Measurements from ENCODE around the gene ANP32E. TPM values are rescaled to one million over a fixed set of nuclear protein-coding genes. Genes with fewer than 3 reads are reported as not detected.

The ANP32E gene
- total RNA-seq (2014; rRNA removed; shearing (Covaris generic)), result 69.0 and 73.9 TPM in 2 replicates
- 57.5 and 75.7 TPM in 2 replicates for polyA plus RNA-seq (2014; cell fraction: nucleus; rRNA removed)

DNA sequence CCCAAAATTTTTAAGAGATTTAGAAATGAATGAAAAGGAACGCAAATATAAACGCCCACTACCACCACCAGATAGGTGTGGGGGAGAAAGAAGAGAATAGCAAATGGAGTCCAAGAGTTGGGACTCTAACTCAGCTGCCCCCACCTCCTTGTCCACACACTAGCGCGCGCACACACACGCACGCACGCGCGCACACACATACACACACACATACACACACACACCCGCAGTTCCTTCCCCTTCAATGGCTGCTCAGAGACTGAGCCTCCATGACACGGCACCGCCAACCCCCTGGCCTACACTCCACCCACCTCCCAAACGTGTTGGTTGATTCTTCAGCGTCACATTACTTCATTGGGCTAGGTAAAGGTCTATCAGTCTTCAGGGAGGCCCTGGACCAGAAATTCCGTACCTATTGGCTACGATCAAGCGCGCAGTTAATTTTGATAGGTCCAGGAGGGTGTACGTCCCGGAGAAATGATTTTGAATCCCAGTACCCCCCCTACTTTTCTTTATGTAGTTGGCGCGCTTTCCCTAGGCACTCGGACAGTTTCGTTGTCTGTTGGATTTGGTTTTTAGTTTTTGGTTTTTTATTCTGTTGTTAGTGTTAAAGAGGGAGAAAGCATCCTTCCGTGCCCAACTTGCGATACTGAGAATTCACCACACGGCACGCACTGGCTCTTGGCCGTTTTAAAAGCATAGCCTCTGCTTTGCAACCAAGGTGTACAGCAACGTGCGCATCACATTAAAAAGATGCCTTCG, at the start of gene ANP32E:
Gene ANP32E (minus strand): TSS at position 261 of the 762 bp plus-strand sequence. CDS start 326 bp downstream, outside the sequence.
- peak; percentile 100 for DNase-seq (ENCODE audit: extremely low read depth, low read depth)

DNA sequence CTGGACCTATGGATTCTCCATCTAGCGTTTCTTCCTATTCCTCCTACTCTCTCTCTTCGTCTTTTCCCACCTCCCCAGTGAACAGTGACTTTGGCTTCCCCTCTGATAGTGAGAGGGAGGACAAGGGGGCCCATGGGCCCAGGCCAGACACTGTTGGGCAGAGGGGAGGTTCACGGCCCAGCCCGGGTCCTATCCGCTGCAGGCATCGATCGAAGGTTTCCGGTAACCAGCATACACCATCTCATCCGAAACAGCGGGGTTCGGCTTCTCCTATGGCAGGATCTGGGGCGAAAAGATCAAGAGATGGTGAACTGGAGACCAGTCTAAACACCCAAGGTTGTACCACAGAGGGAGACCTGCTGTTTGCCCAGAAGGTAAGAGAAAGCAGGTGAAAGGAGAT, 47.3 kb upstream of the ANP32E start:
- DNase-seq (ENCODE audit: extremely low read depth, low read depth), result no peak

DNA sequence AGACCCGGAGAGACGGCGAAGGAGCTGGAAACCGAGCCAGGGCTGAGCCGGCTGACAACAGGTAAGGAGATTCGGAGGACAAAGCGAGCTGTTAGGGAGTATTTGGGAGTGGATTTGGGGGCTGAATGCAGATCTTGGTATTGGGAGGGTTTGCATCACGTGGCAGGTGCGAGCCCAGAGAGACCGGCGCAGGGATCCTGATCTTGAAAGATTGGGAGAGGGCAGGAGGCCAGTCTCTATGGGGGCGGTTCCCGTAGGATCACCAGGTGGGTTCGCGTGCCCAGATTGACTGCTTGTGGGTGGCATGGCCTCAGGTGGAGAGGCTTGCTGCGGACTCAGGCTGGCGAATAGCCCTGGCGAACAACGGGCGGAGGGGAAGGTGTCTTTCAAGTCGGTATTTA, 46.6 kb upstream of the ANP32E start:
- DNase-seq (ENCODE audit: extremely low read depth, low read depth), result no peak

DNA sequence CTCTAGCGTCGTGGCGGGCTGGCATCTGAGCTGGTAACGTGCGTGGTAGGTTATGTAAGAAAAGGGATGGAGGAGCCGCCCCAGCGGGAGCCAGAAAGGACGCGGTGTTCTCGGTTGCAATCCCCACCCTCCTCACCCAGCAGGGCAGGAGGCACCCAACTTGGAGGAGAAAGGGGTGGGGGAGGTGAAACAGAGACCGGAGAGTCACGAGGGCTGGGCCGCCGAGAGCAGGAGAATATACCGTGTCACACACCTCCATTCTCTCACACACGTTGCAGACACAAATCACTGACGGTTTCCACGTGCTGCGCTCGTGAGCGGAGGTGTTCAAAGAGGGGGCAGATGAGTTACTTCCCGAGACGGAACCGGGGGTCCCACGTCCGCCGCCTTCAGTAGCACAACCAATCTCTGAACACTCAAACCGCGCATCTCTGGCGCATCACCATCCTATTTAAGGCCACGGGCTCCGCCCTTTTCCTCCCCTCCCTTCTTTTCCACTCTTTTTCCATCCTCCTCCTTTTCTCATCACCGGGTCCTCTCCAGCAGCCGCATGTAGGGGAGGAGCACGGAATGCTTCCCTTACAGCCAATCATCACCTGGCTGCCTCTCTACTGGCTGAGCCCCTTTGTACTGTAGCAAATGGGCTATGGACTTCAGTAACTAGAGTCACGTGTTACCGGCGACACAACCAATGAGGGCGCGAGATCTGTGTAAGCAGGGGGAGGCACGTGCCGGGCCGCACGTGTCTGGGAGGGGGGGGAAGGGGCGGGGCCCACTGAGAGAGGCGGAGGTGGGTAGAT, 46.0 kb upstream of the ANP32E start, which contains the start of gene CIART:
Gene CIART (plus strand): TSS at position 797 of the 800 bp plus-strand sequence. CDS start 714 bp downstream, outside the sequence.
- peak; percentile 82 for DNase-seq (ENCODE audit: extremely low read depth, low read depth)

DNA sequence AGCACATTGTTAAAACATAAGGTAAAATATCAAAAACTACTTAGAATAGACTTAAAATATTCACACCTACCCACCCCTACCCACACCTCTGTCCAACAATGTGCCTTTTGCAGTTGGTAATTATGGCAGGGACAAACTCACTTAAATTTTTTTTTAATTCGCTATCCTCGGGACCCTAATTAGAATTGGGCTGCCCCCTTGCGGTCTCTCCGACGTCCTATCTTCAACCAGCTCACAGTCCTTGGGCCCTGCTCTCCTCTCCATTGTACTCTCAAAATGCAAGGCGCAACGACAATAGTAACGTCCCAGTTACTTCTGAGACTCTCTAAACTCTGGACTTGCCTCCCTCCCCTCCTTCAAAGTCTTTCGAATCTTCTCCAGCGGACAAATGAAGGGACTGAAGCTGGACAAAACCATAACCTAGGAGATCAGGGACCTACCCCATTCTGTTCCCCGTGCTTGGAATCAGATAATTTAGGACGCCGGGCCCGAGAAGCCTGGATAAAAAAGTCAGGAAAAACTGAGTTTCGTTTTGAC, 45.4 kb upstream of the ANP32E start:
- peak; percentile 74 for DNase-seq (ENCODE audit: extremely low read depth, low read depth)

DNA sequence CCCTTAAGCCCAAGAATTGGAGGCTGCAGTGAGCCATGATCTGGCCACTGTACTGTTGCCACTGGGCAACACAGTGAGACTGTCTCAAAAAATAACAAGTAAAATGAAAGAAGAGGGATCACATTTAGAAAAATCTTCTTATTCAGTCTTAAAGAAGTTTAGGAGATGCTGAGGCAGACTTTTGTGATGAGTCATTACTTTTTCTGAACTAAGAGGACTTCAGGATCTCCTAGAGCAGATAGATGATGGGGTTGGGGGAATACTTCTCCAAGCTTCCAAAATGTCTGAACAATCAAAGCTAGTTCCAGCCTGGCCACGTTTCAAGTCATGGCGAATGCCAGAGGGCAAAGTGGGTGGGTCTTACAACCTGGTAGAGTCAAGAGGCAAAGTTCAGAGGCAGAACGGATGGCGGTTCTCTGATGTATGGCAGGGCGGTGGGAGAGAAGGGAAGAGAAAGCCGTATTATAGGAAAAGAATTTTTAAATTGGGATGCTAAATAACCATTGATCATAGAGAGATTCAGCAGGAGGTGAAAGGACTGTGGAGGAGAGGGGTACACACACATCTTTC, 44.3 kb upstream of the ANP32E start:
- no peak for DNase-seq (ENCODE audit: extremely low read depth, low read depth)

DNA sequence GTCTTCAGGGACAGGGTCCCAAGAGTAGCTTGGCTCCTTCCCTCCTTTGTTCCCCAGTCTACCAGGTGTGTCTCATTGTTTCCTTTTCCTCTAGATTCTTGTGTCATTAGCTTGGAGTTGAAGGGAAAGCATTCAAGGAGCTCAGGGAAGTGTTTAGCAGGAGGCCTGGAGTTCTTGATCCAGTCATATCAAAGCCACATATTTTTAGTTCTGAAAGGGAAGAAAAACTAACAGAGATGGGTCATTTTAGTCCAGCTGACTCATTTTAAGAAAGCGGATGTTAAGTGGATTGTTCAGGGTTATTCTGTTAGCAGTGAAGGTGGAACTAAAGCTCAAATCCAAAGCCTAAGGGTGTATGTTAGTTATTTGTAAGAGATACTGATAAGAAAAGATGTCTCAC, 37.4 kb upstream of the ANP32E start:
- no peak for DNase-seq (ENCODE audit: extremely low read depth, low read depth)

DNA sequence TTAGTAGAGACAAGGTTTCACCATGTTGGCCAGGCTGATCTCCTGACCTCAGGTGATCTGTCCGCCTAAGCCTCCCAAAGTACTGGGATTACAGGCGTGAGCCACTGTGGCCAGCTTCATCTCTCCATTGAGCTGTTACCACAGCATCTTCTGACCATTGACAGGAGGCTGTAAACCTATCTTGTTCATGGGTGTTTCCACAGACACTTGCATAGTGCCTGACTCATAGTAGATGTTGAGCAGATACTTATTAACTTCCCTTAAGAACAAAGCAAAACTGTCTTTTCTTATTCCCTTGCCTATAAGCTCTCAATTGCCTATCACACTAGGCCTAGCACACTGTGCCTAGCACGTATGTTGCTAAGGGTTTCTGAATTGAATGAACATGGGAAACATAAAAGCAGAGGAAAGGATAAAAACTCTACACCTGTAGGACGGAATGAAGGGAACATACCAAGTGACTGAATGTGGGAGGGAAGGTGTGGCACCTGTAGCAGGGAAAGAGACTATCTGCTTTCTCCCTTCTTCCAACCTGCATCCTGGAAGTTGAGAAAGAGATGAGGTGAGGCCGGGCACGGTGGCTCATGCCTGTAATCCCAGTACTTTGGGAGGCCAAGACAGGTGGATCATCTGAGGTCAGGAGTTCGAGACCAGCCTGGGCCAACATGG, 35.5 kb upstream of the ANP32E start:
- no peak for DNase-seq (ENCODE audit: extremely low read depth, low read depth)

DNA sequence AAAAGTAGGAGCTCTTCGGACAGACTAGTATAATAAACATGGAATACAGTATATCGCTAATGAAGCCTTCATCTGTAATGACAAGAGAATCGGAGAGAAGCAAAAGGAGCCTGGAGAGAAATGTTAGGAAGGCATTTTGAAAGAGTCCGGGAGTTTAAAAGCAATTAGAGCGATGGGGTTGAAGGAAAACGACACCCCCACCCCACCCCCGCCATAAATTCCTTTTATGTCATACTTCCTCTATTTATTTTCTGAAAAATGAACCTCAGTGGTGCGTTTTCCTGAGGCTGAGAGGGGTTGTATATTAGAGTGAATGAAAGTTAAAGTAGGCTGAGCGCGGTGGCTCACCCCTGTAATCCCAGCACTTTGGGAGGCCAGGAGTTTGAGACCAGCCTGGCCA, 33.5 kb upstream of the ANP32E start:
- DNase-seq (ENCODE audit: extremely low read depth, low read depth), result no peak

DNA sequence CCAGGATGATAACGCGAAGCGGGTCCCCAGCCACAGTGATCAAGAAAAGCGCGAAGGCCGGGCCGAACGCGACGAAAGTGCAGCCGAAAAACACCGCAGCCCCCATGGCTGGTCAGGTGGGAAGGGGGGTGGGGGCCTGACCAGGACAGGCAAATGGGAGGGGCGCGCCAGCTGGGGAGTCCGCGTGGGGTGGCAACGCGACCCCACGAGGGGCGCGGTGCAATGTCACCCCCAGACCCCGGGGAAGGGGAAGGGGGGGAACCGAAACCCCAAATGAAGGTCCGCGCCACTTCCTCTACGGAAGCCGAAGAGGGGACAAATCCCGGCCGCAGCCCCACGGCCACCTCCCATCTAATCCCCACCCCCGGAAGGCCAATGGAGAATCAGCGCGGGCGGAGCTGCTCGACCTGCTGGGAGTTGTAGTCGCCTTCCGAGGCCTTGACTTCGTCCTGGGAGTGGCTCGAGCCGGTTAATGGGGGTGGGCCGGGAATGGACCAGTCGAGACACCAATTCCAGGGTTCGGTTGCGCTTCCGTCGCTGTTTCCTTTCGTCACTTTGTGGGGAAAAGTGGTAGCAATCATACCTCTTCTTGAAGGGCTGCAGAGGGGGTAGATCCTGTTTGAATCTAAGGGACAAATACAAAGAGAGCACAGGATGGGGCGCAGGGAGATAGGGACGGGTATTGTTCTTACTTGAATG, 32.9 kb upstream of the ANP32E start, which contains the start of gene APH1A:
Gene APH1A (minus strand): TSS at position 312 of the 699 bp plus-strand sequence. CDS start 206 bp downstream, at position 106.
- DNase-seq (ENCODE audit: extremely low read depth, low read depth), result peak; percentile 96

DNA sequence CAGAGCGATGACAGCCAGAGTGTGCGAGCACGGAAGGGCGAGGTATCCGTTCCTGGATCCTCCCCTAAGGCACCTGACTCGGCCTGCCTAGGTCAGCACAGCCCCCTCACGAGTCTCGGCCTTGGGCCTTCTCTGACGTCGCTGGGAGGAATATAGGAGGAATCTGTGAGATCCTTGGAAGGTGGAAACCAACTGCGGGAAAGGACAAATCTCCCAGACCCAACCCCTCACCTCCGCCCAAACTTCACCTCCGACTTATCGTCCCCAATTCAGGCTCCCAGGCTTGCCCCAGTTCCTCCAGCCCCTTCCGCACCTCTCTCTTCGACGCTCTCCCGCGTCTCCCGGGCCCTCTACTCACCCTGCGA, 32.4 kb upstream of the ANP32E start:
- DNase-seq (ENCODE audit: extremely low read depth, low read depth), result no peak

DNA sequence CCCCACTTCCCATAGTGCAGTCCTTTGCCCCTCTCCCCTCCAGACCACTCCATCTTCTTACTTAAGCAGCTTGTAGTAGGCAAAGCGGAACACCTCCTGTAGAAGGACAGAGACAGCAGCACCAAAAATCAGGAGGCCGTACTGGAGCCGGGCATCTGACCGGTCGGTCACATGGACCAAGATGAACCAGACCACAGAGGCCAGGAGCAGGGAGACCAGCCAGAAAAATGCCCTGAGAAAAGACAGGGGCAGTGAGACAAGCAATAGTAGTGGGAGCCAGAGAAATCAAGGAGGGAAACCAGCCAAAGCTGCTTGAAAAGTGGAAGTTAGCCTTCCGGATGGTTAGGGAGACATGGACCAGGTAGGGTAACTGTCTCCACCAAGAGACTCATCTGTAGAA, 32.0 kb upstream of the ANP32E start:
- DNase-seq (ENCODE audit: extremely low read depth, low read depth), result no peak

DNA sequence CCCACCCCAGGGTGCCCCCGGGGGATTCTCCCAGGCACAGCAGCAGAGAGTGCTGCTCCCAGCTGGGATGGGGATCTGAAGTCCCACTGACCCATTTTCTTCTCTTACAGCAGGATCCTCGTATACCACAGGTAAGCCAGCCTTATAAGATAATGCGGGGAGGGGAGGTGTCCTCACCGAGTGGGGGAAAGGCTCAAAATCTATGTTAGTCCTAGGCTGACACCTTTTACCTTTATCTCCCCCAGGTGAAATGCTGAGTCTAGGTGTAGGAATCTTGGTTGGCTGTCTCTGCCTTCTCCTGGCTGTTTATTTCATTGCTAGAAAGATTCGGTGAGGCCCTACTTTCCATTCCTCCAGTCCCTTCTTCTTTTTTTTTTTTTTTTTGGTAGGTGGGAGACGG, 27.6 kb upstream of the ANP32E start:
- DNase-seq (ENCODE audit: extremely low read depth, low read depth), result no peak

DNA sequence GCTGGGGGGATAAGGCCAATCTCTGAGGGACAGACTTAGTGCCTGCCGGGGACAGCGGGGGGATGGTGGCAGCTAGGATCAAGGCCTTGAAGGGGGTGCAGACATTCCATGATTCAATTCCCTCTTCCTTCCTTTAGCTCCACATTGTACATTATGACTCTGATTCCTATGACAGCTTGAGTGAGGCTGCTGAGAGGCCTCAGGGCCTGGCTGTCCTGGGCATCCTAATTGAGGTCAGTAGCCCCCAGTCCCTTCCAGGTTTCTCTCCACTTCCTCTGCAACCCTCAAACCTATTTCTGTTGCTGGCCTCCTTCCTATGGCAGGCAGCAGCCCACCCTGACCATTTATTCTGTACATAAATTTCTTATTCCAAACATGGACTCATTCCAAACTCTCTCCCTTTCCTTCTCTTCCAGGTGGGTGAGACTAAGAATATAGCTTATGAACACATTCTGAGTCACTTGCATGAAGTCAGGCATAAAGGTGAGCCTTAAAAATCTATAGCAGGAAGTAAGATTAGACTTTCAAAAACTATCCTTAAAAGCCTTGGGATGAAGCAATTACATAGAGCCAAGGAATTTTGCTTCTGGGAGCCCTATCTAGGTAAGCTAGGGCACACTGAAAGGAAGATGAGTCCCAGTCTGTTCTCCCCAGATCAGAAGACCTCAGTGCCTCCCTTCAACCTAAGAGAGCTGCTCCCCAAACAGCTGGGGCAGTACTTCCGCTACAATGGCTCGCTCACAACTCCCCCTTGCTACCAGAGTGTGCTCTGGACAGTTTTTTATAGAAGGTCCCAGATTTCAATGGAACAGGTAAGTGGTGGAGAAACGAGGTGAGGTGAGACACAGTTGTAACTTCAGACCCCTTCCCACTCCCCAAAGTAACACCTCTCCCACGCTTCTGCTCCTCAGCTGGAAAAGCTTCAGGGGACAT, 26.7 kb upstream of the ANP32E start:
- DNase-seq (ENCODE audit: extremely low read depth, low read depth), result no peak

DNA sequence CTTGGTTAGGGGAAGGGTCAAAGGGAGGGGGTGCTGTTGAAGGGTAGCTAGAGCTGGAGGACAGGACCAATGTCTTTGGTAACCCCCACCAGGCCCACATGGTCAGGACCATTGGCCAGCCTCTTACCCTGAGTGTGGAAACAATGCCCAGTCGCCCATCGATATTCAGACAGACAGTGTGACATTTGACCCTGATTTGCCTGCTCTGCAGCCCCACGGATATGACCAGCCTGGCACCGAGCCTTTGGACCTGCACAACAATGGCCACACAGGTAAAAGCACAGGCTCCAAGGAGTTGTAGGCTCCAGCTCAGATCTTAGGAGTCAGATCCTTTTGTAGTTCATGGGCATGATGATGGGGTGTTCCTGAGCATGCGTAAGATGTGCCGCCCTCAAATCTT, 25.5 kb upstream of the ANP32E start:
- no peak for DNase-seq (ENCODE audit: extremely low read depth, low read depth)

DNA sequence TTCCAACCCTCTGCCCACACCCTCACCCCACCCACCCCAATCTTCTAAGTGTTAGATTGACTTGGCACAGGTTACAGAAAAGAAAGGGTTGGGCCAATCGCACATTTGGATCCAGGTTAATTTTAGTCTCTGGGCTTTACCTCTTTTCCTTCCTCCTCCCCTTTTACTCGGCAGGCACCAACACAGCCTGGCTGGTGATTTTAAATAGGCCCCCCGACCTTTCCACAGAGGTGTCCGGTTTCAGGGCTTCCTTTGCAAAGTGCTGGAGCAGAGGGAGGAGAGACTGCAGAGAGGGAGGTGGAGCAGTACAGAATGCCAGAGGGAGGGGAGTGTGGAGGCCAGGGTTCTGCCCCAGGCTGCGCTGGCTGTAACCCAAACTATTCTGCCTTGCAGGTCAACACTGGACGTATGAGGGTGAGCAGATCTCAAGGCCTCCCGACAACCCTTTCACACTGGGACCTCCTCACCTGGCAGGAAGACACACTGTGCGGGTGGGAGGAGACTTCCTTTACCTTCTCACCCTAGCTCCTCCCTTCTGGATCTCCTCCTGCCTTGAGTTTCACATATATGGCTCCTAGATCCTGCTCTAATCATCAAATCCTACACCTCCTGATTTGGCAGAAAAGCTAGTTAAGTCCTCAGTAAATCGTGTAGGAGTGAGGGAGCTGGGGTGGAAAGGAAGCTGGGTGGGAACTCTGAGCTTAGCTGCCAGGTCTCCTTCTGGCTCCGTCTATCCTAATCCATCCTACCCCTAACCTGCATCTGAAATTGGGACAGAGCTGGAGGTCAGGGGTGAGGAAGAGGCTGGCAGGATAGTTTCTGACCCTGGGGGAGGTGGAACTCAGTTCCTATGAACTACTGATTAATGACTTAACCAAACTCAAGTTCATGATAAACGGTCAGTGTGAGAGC, 24.1 kb upstream of the ANP32E start:
- DNase-seq (ENCODE audit: extremely low read depth, low read depth), result no peak

DNA sequence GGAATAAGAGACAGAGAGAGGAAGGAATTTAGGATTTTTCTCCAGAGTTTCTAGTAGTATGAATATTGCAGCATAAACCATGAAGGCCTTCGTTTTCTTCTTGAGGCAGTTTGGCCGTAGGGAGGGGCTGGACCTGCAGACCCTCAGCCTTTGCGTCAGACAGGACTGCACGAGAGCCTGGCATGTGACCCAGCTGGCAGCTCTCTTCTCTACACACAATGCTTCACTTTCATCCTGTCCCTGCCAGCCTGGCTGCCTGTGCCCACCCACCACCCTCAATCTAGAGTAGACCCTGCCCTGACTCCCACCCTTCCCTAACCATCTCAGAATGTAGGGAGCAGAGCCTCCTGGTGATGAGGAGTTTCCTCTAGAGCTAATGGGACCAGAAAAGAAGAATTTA, 23.3 kb upstream of the ANP32E start:
- no peak for DNase-seq (ENCODE audit: extremely low read depth, low read depth)
